SK-N-MC (cell line): Measurements from ENCODE around the gene TAF6L.

Source experiments
- EZH2 ChIP-seq: fragments of 200-600 bp; sonication (generic); IDR thresholded peaks from one replicate; pipeline ENCODE4 v1.6.1; 2017; ENCODE audit warnings: antibody characterized with exemption
- FOXP2 ChIP-seq: optimal IDR thresholded peaks from 2 replicates; pipeline ENCODE3; 2011; ENCODE audit warnings: mild to moderate bottlenecking, moderate library complexity; ENCODE audit not compliant: insufficient read depth; ENCODE audit errors: extremely low read length, control extremely low read depth
- POLR2AphosphoS5 ChIP-seq: IDR thresholded peaks from 2 replicates; pipeline ENCODE4 v1.6.1; 2012; ENCODE audit warnings: mild to moderate bottlenecking, low read depth, low read length, borderline replicate concordance

DNA sequence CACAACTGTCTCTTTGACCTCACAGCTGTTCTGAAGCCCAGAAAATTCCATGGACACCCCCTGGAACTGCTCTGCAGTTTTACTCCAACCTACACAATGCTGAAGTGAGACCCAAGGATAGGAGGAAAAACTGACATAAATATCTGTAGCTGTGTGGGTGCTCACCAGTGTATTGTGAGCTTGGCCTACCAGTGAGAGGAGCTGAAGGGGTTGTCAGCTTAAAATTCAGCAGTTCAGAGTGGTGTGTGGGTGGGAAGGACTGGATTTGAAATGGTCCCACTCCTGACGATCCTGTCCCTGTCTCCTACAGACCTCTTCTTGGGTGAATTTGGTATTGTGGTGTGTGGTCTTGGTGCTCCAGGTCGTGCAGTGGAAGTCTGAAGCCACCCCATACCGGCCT is 18.4 kb downstream of the TAF6L start:
- TF ChIP-seq EZH2: no peak
- no peak for TF ChIP-seq POLR2AphosphoS5
- no peak for TF ChIP-seq FOXP2
